ENCODE data around the gene STK4. TPM values are rescaled to one million over a fixed set of nuclear protein-coding genes. Genes with fewer than 3 reads are reported as not detected.

STK4 gene
- total and polyA plus RNA-seq, 2 of the 4 experiments (the other 2 are of a cell fraction), result 10.2 to 22.2 TPM

DNA sequence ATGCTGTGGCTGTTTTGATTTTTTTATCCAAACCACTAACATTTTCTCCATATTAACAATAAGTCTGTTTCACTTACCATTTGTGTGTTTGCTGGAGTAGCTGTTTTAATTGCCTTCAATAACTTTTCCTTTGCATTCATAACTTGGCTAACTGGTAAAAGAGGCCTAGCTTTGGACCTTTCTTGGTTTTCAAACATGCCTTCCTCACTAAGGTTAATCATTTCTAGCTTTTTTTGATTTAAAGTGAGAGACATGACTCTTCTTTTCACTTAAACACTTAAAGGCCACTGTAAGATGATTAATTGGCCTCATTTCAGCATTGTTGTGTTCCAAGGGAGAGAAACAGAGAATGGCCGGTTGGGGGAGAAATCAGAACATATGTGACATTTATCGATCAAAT is 155.1 kb downstream of the STK4 start:
- no peak for TF ChIP-seq FOS (IDR thresholded peaks at IDR 0.05; ENCODE audit: low read depth, low read length)
- no peak for TF ChIP-seq RFX5 (IDR thresholded peaks at IDR 0.05; ENCODE audit: low read depth, low read length)
- no peak for TF ChIP-seq BHLHE40 (IDR thresholded peaks at IDR 0.05; ENCODE audit: low read depth, low read length)
- no peak for TF ChIP-seq MXI1 (IDR thresholded peaks at IDR 0.05; ENCODE audit: borderline replicate concordance, low read depth, low read length)
- TF ChIP-seq MAFK (IDR thresholded peaks at IDR 0.05; ENCODE audit: low read depth, low read length), result no peak
- TF ChIP-seq POLR2A (IDR thresholded peaks at IDR 0.05; ENCODE audit: low read depth, low read length), result no peak
- no peak for TF ChIP-seq RCOR1 (IDR thresholded peaks at IDR 0.05; ENCODE audit: insufficient replicate concordance, low read length)
- no peak for TF ChIP-seq CEBPB (IDR thresholded peaks at IDR 0.05; ENCODE audit: low read depth, low read length)
- no peak for TF ChIP-seq RAD21 (IDR thresholded peaks at IDR 0.05; ENCODE audit: low read length)
- TF ChIP-seq MAZ (IDR thresholded peaks at IDR 0.05; ENCODE audit: borderline replicate concordance, low read depth, low read length), result no peak
- no peak for TF ChIP-seq NFE2L2 (IDR thresholded peaks at IDR 0.05; ENCODE audit: low read depth, low read length)
- no peak overlapping the region for H4K5ac ChIP-seq (ENCODE audit: low read depth, low read length)
- POLR2A ChIA-PET (ENCODE audit: unreplicated experiment), result no interaction called here
- H3K79me1 ChIP-seq (ENCODE audit: low read depth in 1 of 2, low read length in 2 of 2), result no peaks in the 10 kb centered on the region
- peaks cover 25% of the 10 kb centered on the region for H3K27me3 ChIP-seq (ENCODE audit: control insufficient read depth, insufficient read depth, low read length)
- no peak overlapping the region for H3K56ac ChIP-seq (ENCODE audit: extremely low read depth, insufficient read depth, low read length)
- H3K4ac ChIP-seq (ENCODE audit: low read depth, low read length), result no peak overlapping the region
- H3K9ac ChIP-seq (ENCODE audit: low read depth, low read length), result no peak overlapping the region
- no peak overlapping the region for H2AK5ac ChIP-seq (ENCODE audit: low read depth, low read length)
- no CpG with 5 or more reads among the region's 2 CpGs for WGBS, 2 experiments (ENCODE audit: extremely low coverage in 2 of 2, insufficient read length in 1 of 2)
- in situ Hi-C loops (cut with MboI; ENCODE audit: low sequenced_read_pairs) (loop anchor here (25.0 kb wide), 1 partner anchor 166 kb away; no protein-coding TSS in a partner anchor), dilution Hi-C loops (cut with HindIII; ENCODE audit: low sequenced_read_pairs, unreplicated experiment) (no loop called here), intact Hi-C loops (cut with micrococcal nuclease) (loop anchor here (10.0 kb wide), 1 partner anchor 153 kb away; no protein-coding TSS in a partner anchor)
- no peak overlapping the region for H4K91ac ChIP-seq (ENCODE audit: insufficient read depth, low read depth, low read length)
- no peak overlapping the region for H3K18ac ChIP-seq (ENCODE audit: low read depth, low read length)
- no peak overlapping the region for H3K27ac ChIP-seq (ENCODE audit: insufficient read depth, low read length)
- H3K9me1 ChIP-seq (ENCODE audit: insufficient read depth, low read length), result no peaks in the 10 kb centered on the region
- no peak overlapping the region for H2BK20ac ChIP-seq (ENCODE audit: low read depth, low read length)
- H3K9me3 ChIP-seq (ENCODE audit: control insufficient read depth, insufficient read depth, low read length), result no peaks in the 10 kb centered on the region
- H2AFZ ChIP-seq (replicated peaks; ENCODE audit: low read length, poor library complexity), result no peak overlapping the region
- DNase-seq, result no peak
- H2AK9ac ChIP-seq (replicated peaks; ENCODE audit: low read depth, low read length, poor library complexity), result no peak overlapping the region
- BruUV-seq (replicated peaks), result no TSS peak
- no peak overlapping the region for H4K8ac ChIP-seq (ENCODE audit: low read depth in 2 of 2, low read length in 2 of 2)
- no peak overlapping the region for H3K4me2 ChIP-seq (ENCODE audit: low read depth, low read length)
- H2BK15ac ChIP-seq (ENCODE audit: low read depth, low read length), result no peak overlapping the region
- no peaks in the 10 kb centered on the region for H3K4me1 ChIP-seq (ENCODE audit: control insufficient read depth, insufficient read depth, low read length)
- H4K20me1 ChIP-seq (ENCODE audit: insufficient read depth, low read length), result no peaks in the 10 kb centered on the region
- ATAC-seq (ENCODE audit: low read depth), result no peak
- no peak overlapping the region for H2BK120ac ChIP-seq (ENCODE audit: low read depth, low read length)
- H3K36me3 ChIP-seq (ENCODE audit: control insufficient read depth, insufficient read depth, low read length), result no peaks in the 10 kb centered on the region
- CTCF ChIA-PET, result interaction anchor here (1.1 kb wide), 1 partner anchor 10 kb away, joined by 3 read pairs; no protein-coding TSS in a partner anchor
- no peak overlapping the region for H3K4me3 ChIP-seq (ENCODE audit: insufficient read depth, low read depth, low read length)
- H2BK5ac ChIP-seq (ENCODE audit: low read depth, low read length, poor library complexity, severe bottlenecking), result no peak overlapping the region
- H3K23ac ChIP-seq (ENCODE audit: low read depth, low read length), result no peak overlapping the region
- H3K14ac ChIP-seq (replicated peaks; ENCODE audit: low read depth, low read length), result no peak overlapping the region
